H9 (cell line): ENCODE measurements around the gene WDR55. TPM values are rescaled to one million over a fixed set of nuclear protein-coding genes. Genes with fewer than 3 reads are reported as not detected.

ENCODE experiments used
- DNase-seq: peaks from one replicate; pipeline ENCODE4 v3.0.0-alpha.2; 2017
- H2AFZ ChIP-seq: one replicate; pipeline ENCODE4 v1.6.1; 2013; ENCODE audit warnings: mild to moderate bottlenecking, low read length, control low read depth, moderate library complexity
- H2AK5ac ChIP-seq: 2 replicates; pipeline ENCODE4 v1.6.1; 2013; ENCODE audit warnings: low read length, control low read depth, mixed read lengths; ENCODE audit not compliant: insufficient read length
- H2BK120ac ChIP-seq: one replicate; pipeline ENCODE4 v1.6.1; 2013; ENCODE audit warnings: low read depth, mild to moderate bottlenecking, low read length, control low read depth, inconsistent platforms; ENCODE audit not compliant: poor library complexity, severe bottlenecking
- H2BK12ac ChIP-seq: 2 replicates; pipeline ENCODE4 v1.6.1; 2013; ENCODE audit warnings: low read length, control low read depth, mixed read lengths, low read depth; ENCODE audit not compliant: insufficient read length
- H2BK15ac ChIP-seq: 2 replicates; pipeline ENCODE4 v1.6.1; 2013; ENCODE audit warnings: low read depth, low read length, control low read depth
- H2BK20ac ChIP-seq: one replicate; pipeline ENCODE4 v1.6.1; 2013; ENCODE audit warnings: low read depth, mild to moderate bottlenecking, low read length, control low read depth, inconsistent platforms; ENCODE audit not compliant: poor library complexity, severe bottlenecking
- H2BK5ac ChIP-seq: 2 replicates; pipeline ENCODE4 v1.6.1; 2013; ENCODE audit warnings: low read length, control low read depth, mixed read lengths; ENCODE audit not compliant: insufficient read length
- H3K14ac ChIP-seq: 2 replicates; pipeline ENCODE4 v1.6.1; 2013; ENCODE audit warnings: low read length, control low read depth; ENCODE audit not compliant: insufficient read depth
- H3K18ac ChIP-seq: 2 replicates; pipeline ENCODE4 v1.6.1; 2013; ENCODE audit warnings: low read depth, mild to moderate bottlenecking, mixed read lengths, low read length, control low read depth; ENCODE audit not compliant: insufficient read length
- H3K23ac ChIP-seq: 2 replicates; pipeline ENCODE4 v1.6.1; 2013; ENCODE audit warnings: low read length, control low read depth, mixed read lengths, low read depth; ENCODE audit not compliant: insufficient read length
- H3K23me2 ChIP-seq: 2 replicates; pipeline ENCODE4 v1.6.1; 2013; ENCODE audit warnings: low read depth, mild to moderate bottlenecking, mixed read lengths, low read length, control low read depth; ENCODE audit not compliant: insufficient read length, poor library complexity, severe bottlenecking
- H3K27ac ChIP-seq: 2 replicates; pipeline ENCODE4 v1.5.1; 2013; ENCODE audit warnings: low read length, control low read depth, mixed read lengths, low read depth; ENCODE audit not compliant: insufficient read length
- H3K27me3 ChIP-seq: 2 replicates; pipeline ENCODE4 v1.6.1; 2013; ENCODE audit warnings: low read length, control low read depth, inconsistent platforms; ENCODE audit not compliant: insufficient read depth
- H3K4ac ChIP-seq: 2 replicates; pipeline ENCODE4 v1.6.1; 2013; ENCODE audit warnings: low read depth, mild to moderate bottlenecking, control low read depth, inconsistent platforms, low read length, moderate library complexity
- H3K4me1 ChIP-seq: 2 replicates; pipeline ENCODE4 v1.6.1; 2013; ENCODE audit warnings: low read length, control low read depth, inconsistent platforms; ENCODE audit not compliant: insufficient read depth
- H3K4me2 ChIP-seq: 2 replicates; pipeline ENCODE4 v1.6.1; 2013; ENCODE audit warnings: low read length, control low read depth, mixed read lengths; ENCODE audit not compliant: insufficient read length, insufficient read depth
- H3K56ac ChIP-seq: 2 replicates; pipeline ENCODE4 v1.6.1; 2013; ENCODE audit warnings: low read depth, mild to moderate bottlenecking, mixed read lengths, low read length, control low read depth; ENCODE audit not compliant: insufficient read length
- H3K79me1 ChIP-seq: 2 replicates; pipeline ENCODE4 v1.6.1; 2013; ENCODE audit warnings: low read depth, mild to moderate bottlenecking, moderate library complexity, low read length, control low read depth, inconsistent platforms; ENCODE audit not compliant: insufficient read depth, poor library complexity, severe bottlenecking
- H3K79me2 ChIP-seq: 2 replicates; pipeline ENCODE4 v1.6.1; 2013; ENCODE audit warnings: low read length, control low read depth, inconsistent platforms; ENCODE audit not compliant: insufficient read depth
- H3K9ac ChIP-seq: 2 replicates; pipeline ENCODE4 v1.6.1; 2013; ENCODE audit warnings: low read length, control low read depth, mixed read lengths; ENCODE audit not compliant: insufficient read length; ENCODE audit errors: extremely low read depth
- H3K9me3 ChIP-seq: one replicate; pipeline ENCODE4 v1.6.1; 2013; ENCODE audit warnings: low read depth, low read length, inconsistent platforms; ENCODE audit not compliant: control insufficient read depth
- H3T11ph ChIP-seq: one replicate; pipeline ENCODE4 v1.6.1; 2013; ENCODE audit warnings: mild to moderate bottlenecking, low read length, control low read depth, inconsistent platforms
- H4K20me1 ChIP-seq: one replicate; pipeline ENCODE4 v1.6.1; 2013; ENCODE audit not compliant: control insufficient read depth, insufficient read length, insufficient read depth
- H4K5ac ChIP-seq: 2 replicates; pipeline ENCODE4 v1.6.1; 2013; ENCODE audit warnings: low read depth, mild to moderate bottlenecking, mixed read lengths, low read length, control low read depth; ENCODE audit not compliant: insufficient read length
- H4K8ac ChIP-seq: replicated peaks from 2 replicates; pipeline ENCODE4 v1.6.1; 2013; ENCODE audit warnings: low read length, control low read depth, mixed read lengths, low read depth; ENCODE audit not compliant: insufficient read length
- H4K91ac ChIP-seq: 2 replicates; pipeline ENCODE4 v1.6.1; 2013; ENCODE audit warnings: low read depth, mild to moderate bottlenecking, moderate library complexity, mixed read lengths, low read length, control low read depth; ENCODE audit not compliant: insufficient read length
- H3K27ac Mint-ChIP-seq, 3 experiments: 2 replicates in 2 of 3; 3 replicates in 1 of 3; pipeline ENCODE4 v1.8.0; 2020 to 2021; ENCODE audit warnings: mixed read lengths in 3 of 3, mild to moderate bottlenecking in 1 of 3, moderate library complexity in 1 of 3
- H3K27me3 Mint-ChIP-seq: 2 replicates; pipeline ENCODE4 v1.8.0; 2021; ENCODE audit warnings: low read depth, mild to moderate bottlenecking, moderate library complexity, mixed read lengths
- H3K36me3 Mint-ChIP-seq, 3 experiments: 2 replicates in 2 of 3; 3 replicates in 1 of 3; pipeline ENCODE4 v1.8.0; 2020 to 2021; ENCODE audit warnings: low read depth in 3 of 3, mixed read lengths in 3 of 3; ENCODE audit not compliant: insufficient read depth in 1 of 3
- H3K4me1 Mint-ChIP-seq, 2 experiments: 2 replicates each; pipeline ENCODE4 v1.8.0; 2020; ENCODE audit warnings: mixed read lengths in 2 of 2
- H3K4me3 Mint-ChIP-seq, 2 experiments: 2 replicates in 1 of 2; 3 replicates in 1 of 2; pipeline ENCODE4 v1.8.0; 2020 to 2021; ENCODE audit warnings: mild to moderate bottlenecking in 2 of 2, mixed read lengths in 2 of 2, moderate library complexity in 1 of 2
- H3K9me3 Mint-ChIP-seq, 2 experiments: 2 replicates in 1 of 2; 3 replicates in 1 of 2; pipeline ENCODE4 v1.8.0; 2020; ENCODE audit warnings: mild to moderate bottlenecking in 2 of 2, mixed read lengths in 2 of 2, moderate library complexity in 1 of 2
- CTCF ChIP-seq: fragments of 200-600 bp; sonication (generic); conservative IDR thresholded peaks from 3 replicates; pipeline ENCODE4 v1.8.0; 2021; ENCODE audit warnings: antibody characterized with exemption, mild to moderate bottlenecking
- WGBS: extraction: QIAGEN DNeasy Blood & Tissue Kit; methylation state at CpG from one replicate; pipeline ENCODE4 v1.1.7; 2013; ENCODE audit warnings: missing lambda C conversion rate, low lambda C conversion rate, mixed read lengths; ENCODE audit not compliant: insufficient read length; ENCODE audit errors: extremely low coverage; 5-methylcytosine and 5-hydroxymethylcytosine counted together
- total RNA-seq: library from RNA; stranded (reverse); gene quantifications from 2 replicates; pipeline ENCODE4 v1.2.1, GENCODE V29; 2021

The WDR55 gene
- total RNA-seq, 1 experiment from 2014 or later = 24.7 TPM

- H3K9me3 ChIP-seq = peaks cover 24% of the 10 kb centered on the region
- no peak overlapping the region for H4K5ac ChIP-seq
- H3K56ac ChIP-seq = no peak overlapping the region
- no peak overlapping the region for H2AFZ ChIP-seq
- Mint-ChIP-seq H3K36me3 (peaks cover 4 to 13% (median 12%) of the 10 kb centered on the region in 3 experiments; a peak in 6 of 7 replicates), H3K4me1 (no peaks in the 10 kb centered on the region), H3K27ac (no peak overlapping the region), H3K27me3 (peaks cover 16% of the 10 kb centered on the region), H3K4me3 (no peak overlapping the region), H3K9me3 (peaks cover 57% of the 10 kb centered on the region in 2 experiments)
- no peak overlapping the region for H2BK15ac ChIP-seq
- no peaks in the 10 kb centered on the region for H3K79me2 ChIP-seq
- no peak overlapping the region for H2BK20ac ChIP-seq
- H3K18ac ChIP-seq = no peak overlapping the region
- no peak overlapping the region for H3K23ac ChIP-seq
- H2BK120ac ChIP-seq = no peak overlapping the region
- no peak overlapping the region for H4K91ac ChIP-seq
- no peaks in the 10 kb centered on the region for H3K23me2 ChIP-seq
- H3K14ac ChIP-seq = no peak overlapping the region
- no peak overlapping the region for H2AK5ac ChIP-seq
- no peak overlapping the region for H2BK5ac ChIP-seq
- H3K27me3 ChIP-seq = no peaks in the 10 kb centered on the region
- no peaks in the 10 kb centered on the region for H3K4me1 ChIP-seq
- H3K27ac ChIP-seq = no peak overlapping the region
- no peak for TF ChIP-seq CTCF
- H3K9ac ChIP-seq = no peak overlapping the region
- H2BK12ac ChIP-seq = no peak overlapping the region
- H3K79me1 ChIP-seq = no peaks in the 10 kb centered on the region
- H3K4ac ChIP-seq = no peak overlapping the region
- H3K4me2 ChIP-seq = no peak overlapping the region
- no peak overlapping the region for H4K8ac ChIP-seq
- H4K20me1 ChIP-seq = no peaks in the 10 kb centered on the region
- no peak for DNase-seq
- WGBS = no CpG with 5 or more reads among the region's 6 CpGs
- no peak overlapping the region for H3T11ph ChIP-seq
These were observed 36.7 kb upstream of the WDR55 start for GRCh38 chr5:140627972-140628371.
